ENCODE data around the gene MPZL3.

The MPZL3 gene

DNA sequence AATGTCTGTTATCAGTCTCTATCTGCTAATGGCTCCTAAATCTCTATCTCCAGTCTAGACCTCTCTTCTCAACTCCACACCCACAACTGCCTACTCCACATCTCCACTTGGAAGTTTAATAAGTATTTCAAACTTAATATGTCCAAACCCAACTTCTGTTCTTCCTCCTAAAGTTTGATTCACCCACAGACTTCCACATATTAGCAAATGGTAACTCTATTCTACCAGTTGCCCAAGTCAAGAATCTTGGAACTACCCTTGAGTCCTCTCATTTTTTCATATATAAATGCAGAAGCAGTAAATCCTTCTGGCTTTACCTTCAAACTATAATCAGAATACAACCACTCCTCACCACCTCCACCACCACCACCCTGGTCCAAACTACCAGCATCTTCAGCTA, 20.7 kb downstream of the MPZL3 start:
- DNase-seq = no peak

DNA sequence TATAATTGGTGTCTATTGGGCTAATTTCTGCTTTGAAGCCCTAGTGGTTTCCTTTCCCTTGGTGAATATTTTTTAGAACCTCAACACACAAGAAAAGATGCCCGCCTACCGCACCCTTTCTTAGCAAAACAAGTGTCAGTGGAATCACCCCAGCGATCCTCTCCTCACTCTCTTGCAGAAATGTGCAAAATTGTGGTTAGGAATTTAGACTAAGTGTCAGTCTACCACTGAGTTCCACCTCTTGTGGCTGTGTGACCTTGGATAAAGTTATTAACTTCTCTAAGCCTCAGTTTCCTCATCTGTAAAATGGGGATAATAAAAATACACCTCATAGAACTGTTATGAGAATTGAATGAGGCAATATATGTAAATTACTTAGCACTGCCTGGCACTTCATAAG, 22.1 kb downstream of the MPZL3 start:
- DNase-seq = no peak

DNA sequence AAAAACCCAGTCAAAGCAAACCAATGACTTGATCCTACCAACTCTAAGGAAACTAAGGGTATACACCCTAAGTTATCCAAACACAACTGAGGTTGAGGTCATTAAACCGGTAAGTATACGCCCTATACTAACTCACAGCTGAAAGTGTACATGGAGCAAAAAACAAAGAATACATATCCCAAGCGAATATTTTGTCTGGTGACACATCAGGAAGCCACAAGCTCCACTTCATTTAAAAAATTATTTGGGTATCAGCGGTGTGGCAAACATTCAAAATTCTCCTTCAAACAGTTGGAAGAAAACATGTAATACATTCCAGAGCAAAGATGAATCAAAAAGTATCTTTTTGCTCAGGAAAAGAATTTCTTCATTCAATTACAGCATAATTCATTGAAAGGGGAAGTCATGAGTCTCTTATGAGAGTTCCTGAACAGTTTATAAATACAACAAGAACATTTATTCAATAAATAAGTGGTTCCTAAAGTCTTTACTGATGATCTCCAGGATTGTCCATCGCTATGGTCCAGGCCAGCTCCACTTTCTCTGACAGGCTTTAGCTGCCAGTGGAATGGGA, 22.8 kb downstream of the MPZL3 start:
- DNase-seq = peak; percentile 64

DNA sequence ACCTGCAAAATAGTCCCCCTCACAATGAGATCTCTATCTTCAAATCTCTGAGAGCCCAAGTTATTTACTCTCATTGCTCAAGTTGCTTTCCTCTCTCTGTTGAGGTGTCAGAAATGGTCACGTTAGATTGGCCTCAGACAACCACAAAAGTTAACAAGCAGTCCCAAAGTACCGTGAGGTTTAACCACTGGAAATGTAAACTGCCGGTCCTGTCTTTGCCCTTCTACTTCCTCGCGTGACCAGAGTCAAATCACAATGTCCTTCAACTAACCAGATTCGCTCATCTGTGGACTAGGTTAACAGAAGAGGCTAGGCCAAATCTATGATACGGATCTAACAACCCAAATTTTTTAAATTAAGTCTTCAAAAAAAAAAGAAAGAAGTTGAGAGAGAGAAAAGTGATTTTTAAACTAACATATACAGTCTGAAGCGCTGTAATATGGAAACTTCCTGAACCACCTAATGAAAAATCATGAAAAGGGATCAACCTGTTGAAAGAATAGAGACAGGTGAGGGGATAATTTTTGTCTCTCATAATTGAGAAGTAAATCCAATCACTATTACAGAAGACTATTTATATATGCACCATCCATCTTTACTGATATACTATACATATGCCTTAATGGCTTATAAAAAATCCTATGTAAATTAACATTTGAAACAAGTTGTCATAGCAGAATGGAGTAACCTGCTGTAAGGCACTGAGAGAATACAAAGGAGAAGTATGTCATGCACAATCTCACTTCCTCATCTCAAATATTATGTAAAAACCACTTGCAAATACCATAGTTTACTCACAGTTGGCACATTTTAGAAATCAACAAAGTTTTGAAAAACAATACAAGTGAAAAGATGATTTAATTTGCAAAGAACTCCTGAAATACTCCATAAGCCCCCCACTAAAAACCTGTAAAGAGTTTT, 24.0 kb downstream of the MPZL3 start:
- peak; percentile 82 for DNase-seq

DNA sequence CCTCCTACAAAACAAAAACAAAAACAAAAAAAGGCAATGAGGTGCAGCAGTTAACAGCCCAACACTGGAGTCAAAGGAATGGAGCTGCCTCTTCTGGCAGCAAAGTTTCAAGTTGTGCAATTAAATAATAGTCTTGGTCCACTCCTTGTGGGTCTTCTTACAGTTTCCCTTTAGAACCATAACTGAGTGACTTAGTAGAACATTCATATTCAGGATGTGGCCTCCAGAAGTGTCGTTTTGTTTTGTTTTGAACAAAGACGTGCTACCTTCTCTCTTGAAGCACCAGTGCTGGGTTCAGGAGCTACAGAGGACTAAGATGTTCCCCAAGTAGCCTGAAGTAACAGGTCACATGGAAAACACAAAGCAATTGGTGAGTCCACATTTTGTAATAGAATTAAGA, 25.4 kb downstream of the MPZL3 start:
- DNase-seq = peak; percentile 56

DNA sequence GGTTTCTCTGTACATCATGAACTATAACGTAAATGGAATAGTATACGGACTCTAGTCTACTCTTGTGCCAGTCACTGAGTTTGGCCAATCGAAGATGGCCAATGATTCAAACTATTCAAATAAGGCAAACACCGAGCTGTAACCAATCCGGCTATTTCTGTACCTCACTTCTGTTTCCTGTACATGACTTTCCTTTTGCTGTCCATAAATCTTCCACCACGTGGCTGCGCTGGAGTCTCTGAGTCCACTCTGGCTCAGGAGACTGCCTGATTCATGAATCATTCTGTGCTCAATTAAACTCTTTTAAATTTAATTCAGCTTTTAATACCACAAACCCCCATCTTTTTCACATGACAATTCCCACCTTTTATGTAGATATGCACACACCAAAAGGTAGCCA, 25.9 kb downstream of the MPZL3 start:
- DNase-seq = peak; percentile 69

DNA sequence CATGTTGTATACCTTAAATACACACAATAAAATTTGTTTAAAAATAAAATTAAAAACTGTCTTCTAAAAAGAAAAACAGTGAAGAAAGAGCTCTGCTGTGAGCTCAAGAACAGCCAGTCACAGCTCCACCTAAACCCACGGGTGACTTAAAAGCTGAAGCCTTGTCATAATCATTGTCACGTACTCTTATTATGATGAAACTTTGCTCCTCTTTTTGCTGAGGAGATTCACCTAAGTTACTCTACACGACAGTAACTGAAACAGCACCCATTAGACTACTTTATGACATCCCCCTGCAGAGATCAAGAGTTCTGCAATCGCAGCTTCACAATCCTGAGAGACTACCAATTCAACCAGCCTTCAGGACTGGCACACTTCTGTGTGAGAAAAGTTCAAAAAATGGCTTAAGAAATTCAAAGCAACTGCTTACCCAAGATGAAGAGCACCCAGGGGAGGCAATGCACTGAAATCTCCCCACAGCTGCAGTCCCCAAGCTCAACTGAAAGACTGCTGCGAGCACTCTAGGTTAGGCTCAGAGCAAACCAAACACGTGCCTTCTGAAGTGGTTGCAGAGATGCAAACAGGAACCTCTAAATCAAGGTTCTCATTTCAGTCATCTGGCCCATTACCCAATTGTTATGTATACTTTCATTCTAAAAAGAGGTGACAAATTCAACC, 27.5 kb downstream of the MPZL3 start, which contains the start of gene JAML:
Gene JAML, minus strand, starts transcription at position 501 of the 678 bp plus-strand sequence. CDS start 10,145 bp downstream, outside the sequence.
- DNase-seq = peak; percentile 59

DNA sequence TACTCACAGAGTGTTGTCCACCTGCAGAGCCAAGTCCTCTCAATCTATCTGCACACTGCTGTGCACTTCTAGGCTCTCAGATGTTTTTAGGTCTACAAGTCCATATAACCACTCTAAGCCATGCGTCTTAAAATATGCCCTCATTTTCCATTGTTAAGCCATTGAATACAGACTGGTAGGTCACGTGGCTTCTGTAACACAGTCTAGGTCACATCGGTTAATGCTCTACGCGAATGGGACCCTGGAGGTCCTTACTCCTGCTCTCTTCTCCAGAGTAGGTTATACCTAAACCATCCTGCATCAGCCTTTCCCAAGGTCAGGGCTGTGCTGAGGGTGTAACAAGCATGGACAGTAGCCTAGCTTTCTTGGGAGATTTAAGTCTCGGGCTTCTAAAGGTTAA, 28.2 kb downstream of the MPZL3 start:
- DNase-seq = no peak

DNA sequence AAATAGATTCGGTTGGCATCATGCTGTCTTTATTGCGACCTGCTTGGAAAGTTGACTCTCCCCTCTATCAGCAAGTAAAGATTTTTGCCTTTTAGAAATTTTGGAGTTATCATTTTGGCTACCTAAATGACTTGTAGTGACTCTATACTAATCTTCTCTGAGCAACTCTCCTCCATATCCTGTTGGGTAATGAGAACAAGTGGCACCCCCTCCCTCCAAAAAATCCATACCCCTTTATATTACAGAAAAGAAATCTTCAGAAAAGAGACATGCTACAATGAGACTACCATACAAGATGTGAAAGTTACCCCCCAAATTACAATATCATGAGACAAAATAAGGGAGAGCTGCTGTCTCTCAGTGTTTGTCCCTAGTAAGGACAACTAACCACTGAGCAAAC, 28.6 kb downstream of the MPZL3 start:
- no peak for DNase-seq

DNA sequence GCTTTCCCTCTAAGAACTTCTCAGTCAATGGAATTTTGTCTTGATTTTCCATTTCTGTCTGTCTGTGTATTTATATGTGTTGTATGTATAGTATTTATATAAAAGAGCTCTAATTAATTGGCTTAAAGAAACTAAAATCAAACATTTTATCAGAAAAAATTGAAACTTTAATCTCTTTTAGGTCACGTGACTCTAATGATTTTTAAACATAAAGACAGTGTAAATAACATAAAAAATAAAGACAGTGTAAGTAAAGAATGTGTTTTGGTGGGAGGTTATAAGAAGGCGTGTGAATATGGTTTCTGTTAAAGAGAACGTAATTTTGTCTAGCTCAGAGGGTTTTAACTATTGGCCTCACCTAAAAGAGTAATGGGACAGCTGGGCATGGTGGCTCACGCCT, 29.7 kb downstream of the MPZL3 start:
- no peak for DNase-seq

DNA sequence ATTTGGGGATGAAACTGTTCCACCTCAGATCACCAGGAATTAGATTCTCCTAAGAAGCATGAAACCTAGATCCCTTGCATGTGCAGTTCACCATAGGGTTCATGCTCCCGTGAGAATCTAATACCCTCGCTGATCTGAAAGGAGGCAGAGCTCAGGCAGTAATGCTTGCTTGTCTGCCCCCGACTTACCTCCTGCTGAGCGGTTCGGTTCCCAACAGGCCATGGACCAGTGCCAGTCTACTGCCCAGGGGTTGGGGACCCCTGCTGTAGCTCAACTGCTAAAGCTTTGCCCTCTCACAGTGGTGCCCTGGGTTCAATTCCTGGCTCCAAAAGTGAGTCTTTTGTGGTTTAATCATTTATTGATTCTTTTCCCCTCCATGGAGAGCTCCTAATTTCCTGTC, 30.7 kb downstream of the MPZL3 start:
- no peak for DNase-seq

DNA sequence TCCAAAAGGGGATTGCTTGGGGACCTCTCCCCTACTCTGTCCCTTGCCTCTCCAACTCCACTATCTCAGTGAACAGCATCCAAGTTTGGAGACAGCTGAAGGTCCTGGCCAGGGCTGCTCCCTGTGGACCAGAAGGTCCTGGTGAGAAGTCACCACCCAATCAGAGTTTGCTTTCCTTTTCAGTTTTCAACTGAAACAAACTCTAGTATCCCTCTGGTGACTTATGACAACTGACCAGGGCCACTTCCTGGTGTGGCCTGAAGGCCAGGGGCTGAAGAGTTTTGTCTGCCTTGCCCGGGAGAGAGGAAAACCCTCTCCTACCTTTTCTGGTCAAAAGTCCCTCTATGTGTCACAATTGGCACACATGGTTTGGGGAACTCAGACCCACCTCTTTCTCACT, 32.4 kb downstream of the MPZL3 start:
- peak; percentile 67 for DNase-seq

DNA sequence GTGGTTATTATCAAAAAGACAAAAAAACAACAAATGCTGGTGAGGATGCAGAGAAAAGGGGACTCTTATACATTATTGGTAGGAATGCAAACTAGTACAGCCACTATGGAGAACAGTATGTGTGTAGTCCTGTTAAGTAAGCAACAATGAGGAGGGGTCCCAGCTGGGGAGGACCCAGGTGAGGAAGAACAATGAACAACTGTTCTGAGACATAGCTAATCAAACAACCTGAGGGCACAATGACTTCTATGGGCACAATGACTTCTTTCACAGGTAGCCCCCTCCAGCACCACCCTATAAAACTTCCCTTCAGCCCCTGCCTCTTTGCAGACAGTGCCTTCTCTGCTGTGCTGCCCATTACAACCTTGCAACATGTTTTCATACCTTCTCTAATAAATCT, 32.9 kb downstream of the MPZL3 start:
- DNase-seq = no peak

DNA sequence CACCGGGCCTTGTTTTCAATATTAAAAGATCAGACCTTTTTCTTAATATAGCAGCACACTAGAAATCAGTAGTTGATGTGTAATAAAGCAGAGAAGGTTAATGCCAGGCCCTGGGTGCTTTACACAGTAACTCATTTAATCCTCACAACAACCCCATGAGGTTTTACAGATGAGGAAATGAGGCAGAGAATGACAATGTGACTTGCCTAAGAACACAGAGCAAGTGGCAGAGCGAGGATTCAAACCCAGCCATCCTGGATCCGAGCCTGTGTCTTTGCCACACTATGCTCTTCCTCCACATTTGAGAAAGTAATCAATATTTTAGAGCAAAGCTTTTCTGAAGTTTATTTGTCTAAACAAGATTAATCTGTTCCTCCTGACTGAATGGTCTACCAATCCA, 34.6 kb downstream of the MPZL3 start:
- DNase-seq = no peak

DNA sequence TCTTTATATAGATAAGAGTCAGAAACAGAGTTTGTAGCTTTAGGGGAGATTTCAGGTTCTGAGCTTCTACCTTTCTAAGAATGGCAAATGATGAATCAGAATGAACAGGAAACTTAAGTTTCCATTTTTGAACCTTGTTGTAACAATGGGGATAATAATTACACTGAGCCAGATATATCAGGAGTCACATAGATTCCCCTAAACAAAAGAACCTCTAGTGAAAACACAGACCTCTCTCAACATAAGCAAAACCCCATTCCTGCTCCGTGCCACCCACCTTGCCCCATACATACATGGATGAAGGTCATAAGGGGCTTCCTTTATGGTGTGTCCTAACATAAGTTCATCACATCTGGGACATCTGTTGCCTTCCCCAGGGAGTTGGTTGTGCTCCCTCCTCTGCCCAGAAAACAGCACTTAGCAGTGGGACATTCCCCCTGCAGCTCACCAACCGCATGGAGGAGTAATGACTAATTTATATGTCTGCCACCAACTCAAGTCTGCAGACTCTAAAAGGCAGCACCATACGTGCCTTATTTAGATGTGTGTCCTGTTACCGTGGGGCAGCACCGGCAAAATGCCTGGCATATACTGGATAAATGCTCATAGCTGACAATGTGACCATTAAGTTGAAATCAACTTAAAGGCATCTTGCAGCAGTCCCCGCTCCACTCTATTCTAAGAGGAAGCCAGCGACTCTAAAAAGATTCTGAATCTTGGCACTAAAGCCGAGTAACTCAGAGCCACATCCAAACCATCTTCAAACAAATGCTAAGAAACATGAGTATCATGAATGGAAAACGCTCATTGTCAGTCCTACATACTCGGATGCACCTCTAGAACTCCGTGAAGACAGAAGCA, 35.3 kb downstream of the MPZL3 start:
- DNase-seq = peak; percentile 62

DNA sequence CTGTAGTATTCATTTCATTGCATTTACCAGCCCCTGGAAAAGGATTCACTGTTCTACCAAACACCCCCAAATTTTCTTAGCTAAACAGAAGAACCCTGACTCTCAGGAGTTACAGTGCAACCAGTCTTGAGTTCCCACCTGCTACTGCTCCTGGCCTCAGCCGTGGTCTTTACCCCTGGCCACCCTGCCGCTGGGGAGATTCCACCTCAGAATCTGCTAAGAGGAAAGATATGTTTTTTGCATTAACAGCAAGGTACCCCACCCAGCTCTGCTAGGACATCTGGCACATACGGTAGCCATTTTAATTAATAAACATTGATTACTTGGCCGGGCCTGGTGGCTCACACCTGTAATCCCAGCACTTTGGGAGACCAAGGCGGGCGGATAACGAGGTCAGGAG, 36.4 kb downstream of the MPZL3 start:
- no peak for DNase-seq

DNA sequence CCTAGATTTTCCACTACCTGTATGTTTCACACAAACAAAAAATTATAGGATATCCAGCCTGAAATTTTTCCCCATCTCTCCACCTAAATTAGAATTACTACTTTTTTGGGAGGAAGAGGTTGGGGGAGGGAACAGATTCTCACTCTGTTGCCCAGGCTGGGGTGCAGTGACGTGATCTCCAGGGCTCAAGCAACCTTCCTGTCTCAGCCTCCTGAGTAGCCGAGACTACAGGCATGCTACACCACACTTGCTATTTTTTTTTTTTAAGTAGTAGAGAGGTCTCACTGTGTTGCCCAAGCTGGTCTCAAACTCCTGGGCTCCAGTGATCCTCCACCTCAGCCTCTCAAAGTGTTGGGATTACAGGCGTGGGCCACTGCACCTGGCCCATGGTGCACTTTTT, 36.9 kb downstream of the MPZL3 start:
- no peak for DNase-seq

DNA sequence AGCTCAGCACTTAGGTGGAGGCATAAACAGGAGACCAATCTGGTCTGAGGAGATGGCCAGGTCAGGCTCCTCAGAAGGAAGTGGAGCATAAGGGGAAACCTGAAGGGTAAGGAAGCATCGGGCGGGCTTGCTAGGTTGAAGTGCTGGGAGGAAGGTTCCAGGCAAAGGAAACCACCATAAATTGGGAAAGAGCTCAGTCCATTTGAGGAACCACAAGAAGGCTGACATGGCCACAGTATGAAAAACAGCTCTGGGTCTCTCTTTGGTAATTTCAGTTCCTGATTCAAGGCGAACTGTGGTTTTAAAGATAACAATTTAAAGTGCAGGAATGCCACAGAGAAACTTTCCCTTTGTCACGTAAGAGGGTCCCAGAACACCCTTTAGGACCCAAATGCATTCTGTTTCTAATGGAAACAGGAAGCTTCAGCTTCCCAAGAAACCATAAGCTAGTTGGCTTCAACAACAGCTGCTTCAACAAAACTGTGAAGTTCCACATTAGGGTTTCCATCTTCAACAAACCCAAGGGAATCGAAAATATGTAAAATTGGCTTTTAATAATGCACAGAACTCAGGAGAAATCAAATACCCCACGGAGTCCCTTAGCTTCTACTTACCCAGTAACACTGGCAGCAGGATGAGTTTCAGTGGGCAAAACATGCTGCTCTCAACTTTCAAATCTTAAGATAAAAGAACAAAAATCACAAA, 37.8 kb downstream of the MPZL3 start:
- peak; percentile 92 for DNase-seq

DNA sequence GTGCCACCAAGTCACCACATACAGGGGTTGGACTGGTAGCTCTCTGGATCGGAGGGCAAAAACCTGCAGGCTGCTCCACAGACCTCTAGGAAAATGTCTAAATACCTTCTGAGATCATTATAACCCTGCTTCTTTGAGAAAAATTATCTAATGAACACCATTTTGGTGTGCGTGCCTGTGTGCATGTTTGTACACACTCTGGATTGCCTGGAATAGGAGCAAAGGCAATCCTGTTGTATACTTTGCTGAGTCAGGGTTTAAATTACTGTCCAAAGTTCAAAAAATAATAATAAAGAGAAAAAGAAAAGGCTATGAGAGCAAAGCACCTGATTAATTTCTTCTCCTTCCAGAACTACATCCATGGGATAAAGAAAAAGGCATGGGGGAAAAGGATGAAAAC, 38.4 kb downstream of the MPZL3 start:
- DNase-seq = no peak

DNA sequence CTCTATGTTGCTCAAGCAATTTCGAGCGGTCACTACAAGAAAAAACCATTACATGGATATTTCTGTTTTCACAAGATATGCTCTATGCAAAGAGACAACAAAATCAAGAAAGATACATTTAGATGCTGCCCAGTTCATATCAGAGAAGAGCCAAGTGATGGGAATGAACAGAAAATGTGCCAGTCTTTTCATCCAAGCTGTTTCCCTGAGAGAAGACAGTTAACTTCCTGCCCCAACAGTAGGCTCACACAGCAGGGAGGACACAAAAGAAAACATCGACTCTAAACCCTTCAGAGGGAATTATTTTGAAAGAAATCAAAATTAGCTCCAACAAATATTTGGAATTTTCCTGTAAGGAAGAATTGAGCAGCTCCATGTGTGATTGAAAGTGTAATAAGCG, 39.0 kb downstream of the MPZL3 start:
- no peak for DNase-seq

DNA sequence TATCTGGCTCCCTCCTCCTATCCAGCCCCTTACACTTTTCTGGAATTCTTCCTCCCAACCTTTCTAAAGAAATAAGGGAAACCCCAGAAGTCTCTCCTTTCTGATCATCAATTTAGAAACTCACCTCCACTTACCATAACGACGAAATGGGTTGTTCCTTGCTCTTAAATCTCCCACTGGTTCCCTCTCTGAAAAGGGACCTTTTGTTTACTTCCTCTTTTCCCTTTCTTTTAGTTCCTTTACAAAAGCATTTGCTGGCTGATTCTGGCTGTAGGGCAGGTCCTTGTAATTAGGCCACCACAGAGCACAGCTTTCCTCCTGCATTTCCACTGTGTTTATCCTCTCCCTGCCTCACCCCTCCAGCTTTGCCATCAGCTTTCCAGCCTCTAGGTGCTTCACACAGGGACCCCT, 39.4 kb downstream of the MPZL3 start:
- DNase-seq = peak; percentile 49

DNA sequence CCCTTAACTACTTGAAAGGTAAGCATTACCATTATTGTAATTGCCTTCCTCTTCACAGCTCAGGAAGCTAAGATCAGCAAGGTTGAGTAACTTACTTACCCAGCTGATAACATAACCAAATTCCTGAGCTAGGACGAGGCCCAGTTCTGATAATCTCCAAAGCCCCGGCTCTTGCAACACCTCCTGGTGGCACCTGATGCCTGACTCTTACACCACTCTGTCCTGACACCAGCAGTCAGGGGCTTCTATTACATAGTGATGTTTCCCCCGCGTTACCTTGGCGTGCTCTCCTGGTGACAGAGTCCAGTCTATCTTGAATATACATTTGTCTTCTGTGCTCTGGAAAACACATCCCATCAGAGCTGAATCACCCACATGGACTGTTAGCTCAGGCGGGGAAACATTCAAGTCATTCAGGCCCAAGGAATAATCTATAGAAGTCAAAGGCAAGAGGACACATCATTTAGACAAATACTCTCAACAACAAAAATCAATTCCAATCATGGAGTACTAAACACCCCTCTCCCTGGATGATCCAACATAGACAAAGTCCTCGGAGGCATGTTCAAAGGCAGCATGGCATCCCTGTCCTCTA, 39.9 kb downstream of the MPZL3 start:
- DNase-seq = no peak

Measured in suppressor macrophage treated with lipopolysaccharide for 4 hours (primary cell).